H9 (cell line): ENCODE data around the gene DGCR8. TPM values are rescaled to one million over a fixed set of nuclear protein-coding genes. Genes with fewer than 3 reads are reported as not detected.

Experiments
- DNase-seq: peaks from one replicate; pipeline ENCODE4 v3.0.0-alpha.2; 2017
- H2AFZ ChIP-seq: one replicate; pipeline ENCODE4 v1.6.1; 2013; ENCODE audit warnings: mild to moderate bottlenecking, low read length, control low read depth, moderate library complexity
- H2AK5ac ChIP-seq: 2 replicates; pipeline ENCODE4 v1.6.1; 2013; ENCODE audit warnings: low read length, control low read depth, mixed read lengths; ENCODE audit not compliant: insufficient read length
- H2BK120ac ChIP-seq: one replicate; pipeline ENCODE4 v1.6.1; 2013; ENCODE audit warnings: low read depth, mild to moderate bottlenecking, low read length, control low read depth, inconsistent platforms; ENCODE audit not compliant: poor library complexity, severe bottlenecking
- H2BK12ac ChIP-seq: 2 replicates; pipeline ENCODE4 v1.6.1; 2013; ENCODE audit warnings: low read length, control low read depth, mixed read lengths, low read depth; ENCODE audit not compliant: insufficient read length
- H2BK15ac ChIP-seq: 2 replicates; pipeline ENCODE4 v1.6.1; 2013; ENCODE audit warnings: low read depth, low read length, control low read depth
- H2BK20ac ChIP-seq: one replicate; pipeline ENCODE4 v1.6.1; 2013; ENCODE audit warnings: low read depth, mild to moderate bottlenecking, low read length, control low read depth, inconsistent platforms; ENCODE audit not compliant: poor library complexity, severe bottlenecking
- H2BK5ac ChIP-seq: 2 replicates; pipeline ENCODE4 v1.6.1; 2013; ENCODE audit warnings: low read length, control low read depth, mixed read lengths; ENCODE audit not compliant: insufficient read length
- H3K14ac ChIP-seq: 2 replicates; pipeline ENCODE4 v1.6.1; 2013; ENCODE audit warnings: low read length, control low read depth; ENCODE audit not compliant: insufficient read depth
- H3K18ac ChIP-seq: 2 replicates; pipeline ENCODE4 v1.6.1; 2013; ENCODE audit warnings: low read depth, mild to moderate bottlenecking, mixed read lengths, low read length, control low read depth; ENCODE audit not compliant: insufficient read length
- H3K23ac ChIP-seq: 2 replicates; pipeline ENCODE4 v1.6.1; 2013; ENCODE audit warnings: low read length, control low read depth, mixed read lengths, low read depth; ENCODE audit not compliant: insufficient read length
- H3K23me2 ChIP-seq: 2 replicates; pipeline ENCODE4 v1.6.1; 2013; ENCODE audit warnings: low read depth, mild to moderate bottlenecking, mixed read lengths, low read length, control low read depth; ENCODE audit not compliant: insufficient read length, poor library complexity, severe bottlenecking
- H3K27ac ChIP-seq: 2 replicates; pipeline ENCODE4 v1.5.1; 2013; ENCODE audit warnings: low read length, control low read depth, mixed read lengths, low read depth; ENCODE audit not compliant: insufficient read length
- H3K27me3 ChIP-seq: 2 replicates; pipeline ENCODE4 v1.6.1; 2013; ENCODE audit warnings: low read length, control low read depth, inconsistent platforms; ENCODE audit not compliant: insufficient read depth
- H3K4ac ChIP-seq: 2 replicates; pipeline ENCODE4 v1.6.1; 2013; ENCODE audit warnings: low read depth, mild to moderate bottlenecking, control low read depth, inconsistent platforms, low read length, moderate library complexity
- H3K4me1 ChIP-seq: 2 replicates; pipeline ENCODE4 v1.6.1; 2013; ENCODE audit warnings: low read length, control low read depth, inconsistent platforms; ENCODE audit not compliant: insufficient read depth
- H3K4me2 ChIP-seq: 2 replicates; pipeline ENCODE4 v1.6.1; 2013; ENCODE audit warnings: low read length, control low read depth, mixed read lengths; ENCODE audit not compliant: insufficient read length, insufficient read depth
- H3K56ac ChIP-seq: 2 replicates; pipeline ENCODE4 v1.6.1; 2013; ENCODE audit warnings: low read depth, mild to moderate bottlenecking, mixed read lengths, low read length, control low read depth; ENCODE audit not compliant: insufficient read length
- H3K79me1 ChIP-seq: 2 replicates; pipeline ENCODE4 v1.6.1; 2013; ENCODE audit warnings: low read depth, mild to moderate bottlenecking, moderate library complexity, low read length, control low read depth, inconsistent platforms; ENCODE audit not compliant: insufficient read depth, poor library complexity, severe bottlenecking
- H3K79me2 ChIP-seq: 2 replicates; pipeline ENCODE4 v1.6.1; 2013; ENCODE audit warnings: low read length, control low read depth, inconsistent platforms; ENCODE audit not compliant: insufficient read depth
- H3K9ac ChIP-seq: 2 replicates; pipeline ENCODE4 v1.6.1; 2013; ENCODE audit warnings: low read length, control low read depth, mixed read lengths; ENCODE audit not compliant: insufficient read length; ENCODE audit errors: extremely low read depth
- H3K9me3 ChIP-seq: one replicate; pipeline ENCODE4 v1.6.1; 2013; ENCODE audit warnings: low read depth, low read length, inconsistent platforms; ENCODE audit not compliant: control insufficient read depth
- H3T11ph ChIP-seq: one replicate; pipeline ENCODE4 v1.6.1; 2013; ENCODE audit warnings: mild to moderate bottlenecking, low read length, control low read depth, inconsistent platforms
- H4K20me1 ChIP-seq: one replicate; pipeline ENCODE4 v1.6.1; 2013; ENCODE audit not compliant: control insufficient read depth, insufficient read length, insufficient read depth
- H4K5ac ChIP-seq: 2 replicates; pipeline ENCODE4 v1.6.1; 2013; ENCODE audit warnings: low read depth, mild to moderate bottlenecking, mixed read lengths, low read length, control low read depth; ENCODE audit not compliant: insufficient read length
- H4K8ac ChIP-seq: replicated peaks from 2 replicates; pipeline ENCODE4 v1.6.1; 2013; ENCODE audit warnings: low read length, control low read depth, mixed read lengths, low read depth; ENCODE audit not compliant: insufficient read length
- H4K91ac ChIP-seq: 2 replicates; pipeline ENCODE4 v1.6.1; 2013; ENCODE audit warnings: low read depth, mild to moderate bottlenecking, moderate library complexity, mixed read lengths, low read length, control low read depth; ENCODE audit not compliant: insufficient read length
- H3K27ac Mint-ChIP-seq, 3 experiments: 2 replicates in 2 of 3; 3 replicates in 1 of 3; pipeline ENCODE4 v1.8.0; 2020 to 2021; ENCODE audit warnings: mixed read lengths in 3 of 3, mild to moderate bottlenecking in 1 of 3, moderate library complexity in 1 of 3
- H3K27me3 Mint-ChIP-seq: 2 replicates; pipeline ENCODE4 v1.8.0; 2021; ENCODE audit warnings: low read depth, mild to moderate bottlenecking, moderate library complexity, mixed read lengths
- H3K36me3 Mint-ChIP-seq, 3 experiments: 2 replicates in 2 of 3; 3 replicates in 1 of 3; pipeline ENCODE4 v1.8.0; 2020 to 2021; ENCODE audit warnings: low read depth in 3 of 3, mixed read lengths in 3 of 3; ENCODE audit not compliant: insufficient read depth in 1 of 3
- H3K4me1 Mint-ChIP-seq, 2 experiments: 2 replicates each; pipeline ENCODE4 v1.8.0; 2020; ENCODE audit warnings: mixed read lengths in 2 of 2
- H3K4me3 Mint-ChIP-seq, 2 experiments: 2 replicates in 1 of 2; 3 replicates in 1 of 2; pipeline ENCODE4 v1.8.0; 2020 to 2021; ENCODE audit warnings: mild to moderate bottlenecking in 2 of 2, mixed read lengths in 2 of 2, moderate library complexity in 1 of 2
- H3K9me3 Mint-ChIP-seq, 2 experiments: 2 replicates in 1 of 2; 3 replicates in 1 of 2; pipeline ENCODE4 v1.8.0; 2020; ENCODE audit warnings: mild to moderate bottlenecking in 2 of 2, mixed read lengths in 2 of 2, moderate library complexity in 1 of 2
- WGBS: extraction: QIAGEN DNeasy Blood & Tissue Kit; methylation state at CpG from one replicate; pipeline ENCODE4 v1.1.7; 2013; ENCODE audit warnings: missing lambda C conversion rate, low lambda C conversion rate, mixed read lengths; ENCODE audit not compliant: insufficient read length; ENCODE audit errors: extremely low coverage; 5-methylcytosine and 5-hydroxymethylcytosine counted together
- total RNA-seq: library from RNA; stranded (reverse); gene quantifications from 2 replicates; pipeline ENCODE4 v1.2.1, GENCODE V29; 2021
- TF ChIP-seq, protein P1 (sequence below): fragments of 200-600 bp; sonication (generic); conservative IDR thresholded peaks from 3 replicates; pipeline ENCODE4 v1.8.0; 2021; ENCODE audit warnings: antibody characterized with exemption, mild to moderate bottlenecking

The DGCR8 gene
- total RNA-seq, 1 experiment from 2014 or later, result 74.5 TPM

DNA sequence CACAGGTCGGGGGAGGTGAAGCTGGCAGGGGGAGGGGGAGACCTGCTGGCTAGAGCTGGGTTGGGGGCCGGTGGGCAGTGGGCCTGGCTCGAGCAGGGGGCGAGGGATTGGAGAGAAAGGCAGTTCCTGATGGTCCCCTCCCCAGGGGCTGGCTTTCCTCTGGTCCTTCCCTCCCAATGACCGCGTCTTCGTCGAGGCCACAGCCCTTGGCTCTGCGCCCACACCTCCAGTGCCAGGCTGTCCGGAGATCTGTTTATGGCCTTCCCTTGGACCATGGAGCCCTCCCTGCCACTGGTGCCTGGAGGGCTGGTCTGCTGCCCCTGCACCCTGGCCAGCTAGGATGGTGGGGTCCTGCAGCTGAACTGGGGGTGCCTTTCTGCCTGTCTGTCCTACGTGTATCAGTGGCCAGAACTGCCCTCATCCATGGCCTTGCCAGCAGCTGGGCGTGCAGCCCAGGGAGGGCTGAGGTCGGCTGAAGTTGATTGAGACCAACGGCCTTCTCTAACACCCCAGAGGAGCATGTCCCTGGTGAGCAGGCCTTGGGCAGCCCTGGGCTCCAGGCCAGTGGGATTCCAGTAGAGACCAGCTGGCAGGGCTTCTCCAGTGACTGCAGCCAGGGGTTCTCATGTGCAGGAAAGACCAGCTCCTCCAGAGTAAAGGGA lies 46.9 kb upstream of the DGCR8 start:
- TF ChIP-seq, protein P1, sequence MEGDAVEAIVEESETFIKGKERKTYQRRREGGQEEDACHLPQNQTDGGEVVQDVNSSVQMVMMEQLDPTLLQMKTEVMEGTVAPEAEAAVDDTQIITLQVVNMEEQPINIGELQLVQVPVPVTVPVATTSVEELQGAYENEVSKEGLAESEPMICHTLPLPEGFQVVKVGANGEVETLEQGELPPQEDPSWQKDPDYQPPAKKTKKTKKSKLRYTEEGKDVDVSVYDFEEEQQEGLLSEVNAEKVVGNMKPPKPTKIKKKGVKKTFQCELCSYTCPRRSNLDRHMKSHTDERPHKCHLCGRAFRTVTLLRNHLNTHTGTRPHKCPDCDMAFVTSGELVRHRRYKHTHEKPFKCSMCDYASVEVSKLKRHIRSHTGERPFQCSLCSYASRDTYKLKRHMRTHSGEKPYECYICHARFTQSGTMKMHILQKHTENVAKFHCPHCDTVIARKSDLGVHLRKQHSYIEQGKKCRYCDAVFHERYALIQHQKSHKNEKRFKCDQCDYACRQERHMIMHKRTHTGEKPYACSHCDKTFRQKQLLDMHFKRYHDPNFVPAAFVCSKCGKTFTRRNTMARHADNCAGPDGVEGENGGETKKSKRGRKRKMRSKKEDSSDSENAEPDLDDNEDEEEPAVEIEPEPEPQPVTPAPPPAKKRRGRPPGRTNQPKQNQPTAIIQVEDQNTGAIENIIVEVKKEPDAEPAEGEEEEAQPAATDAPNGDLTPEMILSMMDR, result no peak
- Histone ChIP-seq H4K20me1 (no peaks in the 10 kb centered on the region), H3K4ac (no peak overlapping the region), H3K56ac (no peak overlapping the region), H2AK5ac (no peak overlapping the region), H3K79me1 (no peaks in the 10 kb centered on the region), H3K27ac (no peak overlapping the region), H2BK15ac (no peak overlapping the region), H3K9me3 (no peaks in the 10 kb centered on the region), H3K23ac (no peak overlapping the region), H2BK12ac (no peak overlapping the region), H2BK120ac (no peak overlapping the region), H3K18ac (no peak overlapping the region), H3K14ac (no peak overlapping the region), H2BK5ac (no peak overlapping the region), H4K8ac (no peak overlapping the region), H3K79me2 (no peaks in the 10 kb centered on the region), H4K91ac (no peak overlapping the region), H3K9ac (no peak overlapping the region), H3K4me2 (no peak overlapping the region), H2AFZ (no peak overlapping the region), H4K5ac (no peak overlapping the region), H3K23me2 (no peaks in the 10 kb centered on the region), H2BK20ac (no peak overlapping the region), H3K27me3 (no peaks in the 10 kb centered on the region), H3T11ph (no peak overlapping the region), H3K4me1 (no peaks in the 10 kb centered on the region)
- Mint-ChIP-seq H3K27me3 (no peaks in the 10 kb centered on the region; the same call in 1 of the 2 replicates), H3K36me3 (peaks cover 0 to 5% (median 0%) of the 10 kb centered on the region in 3 experiments; a peak in 3 of 7 replicates), H3K4me1 (peaks cover 0 to 11% of the 10 kb centered on the region in 2 experiments; a peak in 2 of 4 replicates), H3K27ac (no peak overlapping the region), H3K9me3 (no peaks in the 10 kb centered on the region), H3K4me3 (no peak overlapping the region)
- WGBS, result no CpG with 5 or more reads among the region's 14 CpGs
- no peak for DNase-seq
